Natural killer cell (primary cell): ENCODE data around the gene DUSP10. TPM values are rescaled to one million over a fixed set of nuclear protein-coding genes. Genes with fewer than 3 reads are reported as not detected.

Experiments used
- ATAC-seq, 3 donors: fragments of 150-1000 bp in 2 of 3; fragments of 200-7000 bp in 1 of 3; cut with Tn5 transposase; 1 replicate in 1 of 3; 2 replicates in 2 of 3; pipeline ENCODE4 v1.10.0; 2021; ENCODE audit warnings: mild to moderate bottlenecking in 2 of 3, moderate library complexity in 2 of 3
- DNase-seq, 2 donors: peaks; one replicate each; pipeline versions ENCODE4 v3.0.0 to v3.0.0-alpha.2; 2013 to 2021; ENCODE audit warnings: mixed read lengths in 1 of 2
- H3K27ac ChIP-seq: one replicate; pipeline ENCODE4 v1.5.1; 2013; ENCODE audit warnings: mild to moderate bottlenecking, low read length
- H3K27me3 ChIP-seq: one replicate; pipeline ENCODE4 v1.6.1; 2013; ENCODE audit warnings: low read length; ENCODE audit not compliant: control insufficient read depth, insufficient read depth
- H3K36me3 ChIP-seq: one replicate; pipeline ENCODE4 v1.6.1; 2013; ENCODE audit warnings: low read length; ENCODE audit not compliant: control insufficient read depth, insufficient read depth
- H3K4me1 ChIP-seq: one replicate; pipeline ENCODE4 v1.6.1; 2013; ENCODE audit warnings: low read length; ENCODE audit not compliant: control insufficient read depth, insufficient read depth
- H3K4me3 ChIP-seq: one replicate; pipeline ENCODE4 v1.5.1; 2013; ENCODE audit warnings: low read length
- H3K9me3 ChIP-seq: one replicate; pipeline ENCODE4 v1.6.1; 2013; ENCODE audit warnings: low read length; ENCODE audit not compliant: control insufficient read depth, insufficient read depth
- H3K27ac Mint-ChIP-seq, 2 donors: one replicate each; pipeline ENCODE4 v1.8.0; 2022; ENCODE audit warnings: mild to moderate bottlenecking in 2 of 2, mixed read lengths in 2 of 2, moderate library complexity in 1 of 2
- H3K27me3 Mint-ChIP-seq, 2 donors: one replicate each; pipeline ENCODE4 v1.8.0; 2022; ENCODE audit warnings: low read depth in 2 of 2, mixed read lengths in 2 of 2
- H3K36me3 Mint-ChIP-seq: one replicate; pipeline ENCODE4 v1.8.0; 2022; ENCODE audit warnings: mixed read lengths
- H3K4me1 Mint-ChIP-seq, 2 donors: one replicate each; pipeline ENCODE4 v1.8.0; 2022; ENCODE audit warnings: mixed read lengths in 2 of 2
- H3K4me3 Mint-ChIP-seq: one replicate; pipeline ENCODE4 v1.8.0; 2022; ENCODE audit warnings: mild to moderate bottlenecking, moderate library complexity, mixed read lengths
- H3K9me3 Mint-ChIP-seq, 2 donors: one replicate each; pipeline ENCODE4 v1.8.0; 2022; ENCODE audit warnings: mixed read lengths in 2 of 2
- WGBS: methylation state at CpG from one replicate; pipeline ENCODE4 v1.1.7; 2013; ENCODE audit warnings: missing lambda C conversion rate; ENCODE audit not compliant: insufficient coverage; 5-methylcytosine and 5-hydroxymethylcytosine counted together
- intact Hi-C: fragments of 100-400 bp; cut with micrococcal nuclease; formaldehyde crosslinking; loops from one replicate; pipeline ENCODE4 v1.14.2; 2022
- total RNA-seq, 4 donors: library from RNA; stranded (reverse); fragments of 120-200 nt in 1 of 4; gene quantifications; one replicate each; pipeline versions ENCODE4 v1.2.3 to v1.2.4, GENCODE V29; 2013 to 2022
- TF ChIP-seq, protein P1 (sequence below): fragments of 200-600 bp; IDR thresholded peaks from one replicate; pipeline ENCODE4 v1.8.0; 2022; ENCODE audit warnings: antibody characterized with exemption

Gene DUSP10
- total RNA-seq, 3 donors from 2014 or later (not counting 1 experiment from before 2014, with no cell fraction given) = 109 to 231 (median 210) TPM

DNA sequence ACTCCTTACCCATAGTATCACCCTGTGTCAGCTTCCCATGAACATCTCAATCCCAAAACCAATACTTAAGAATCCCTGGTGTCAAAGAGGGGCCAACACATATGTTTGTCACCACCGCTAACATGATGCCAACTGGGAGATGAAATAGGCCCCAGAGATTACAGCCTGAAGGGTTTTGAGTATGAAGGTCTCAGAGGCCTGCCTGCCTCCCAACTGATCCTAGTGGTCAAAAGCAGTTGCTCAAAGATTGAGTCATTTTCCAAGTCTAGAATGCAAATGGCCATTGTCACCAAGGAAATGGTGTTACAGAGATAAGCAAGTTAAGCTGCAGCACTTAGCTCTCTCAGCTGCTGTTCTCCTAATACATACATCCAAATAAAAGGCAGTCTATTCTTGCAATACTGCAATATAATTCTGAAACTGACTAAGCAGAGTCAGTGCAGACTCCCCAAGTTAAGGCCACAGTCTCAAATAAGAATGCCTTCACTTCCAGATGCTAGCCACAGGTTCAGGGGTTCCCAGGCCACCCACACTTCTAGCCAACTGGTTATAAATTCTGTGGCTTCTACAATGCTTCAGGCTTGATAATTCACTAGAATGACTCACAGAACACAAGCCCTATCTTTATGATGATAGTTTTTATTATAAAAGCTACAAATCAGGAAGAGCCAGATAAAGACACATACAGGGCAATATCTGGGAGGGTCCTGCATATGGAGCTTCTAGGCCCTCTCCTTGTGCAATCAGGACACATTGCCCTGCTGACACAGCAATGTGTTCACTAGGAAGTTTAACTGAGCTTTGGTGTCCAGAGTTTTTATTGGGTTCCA lies 18.7 kb downstream of the DUSP10 start:
- H3K4me3 Mint-ChIP-seq = peak overlapping the region; percentile 43
- H3K27me3 ChIP-seq = no peaks in the 10 kb centered on the region
- H3K4me1 Mint-ChIP-seq = peaks cover 94 to 98% of the 10 kb centered on the region in 2 donors
- WGBS = 95% methylated on average over 1 of the region's 1 CpG
- DNase-seq (no peak), ATAC-seq (peak in 2 of 3 donors; percentile 14 to 25)
- intact Hi-C loops = no loop called here
- H3K27me3 Mint-ChIP-seq = no peaks in the 10 kb centered on the region
- H3K4me3 ChIP-seq = no peak overlapping the region
- H3K27ac Mint-ChIP-seq = peak overlapping the region; percentile 67 to 88
- H3K36me3 Mint-ChIP-seq = no peaks in the 10 kb centered on the region
- H3K9me3 Mint-ChIP-seq = peaks cover 0 to 4% of the 10 kb centered on the region in 2 donors
- peaks cover 7% of the 10 kb centered on the region for H3K36me3 ChIP-seq
- H3K4me1 ChIP-seq = peaks cover 47% of the 10 kb centered on the region
- H3K9me3 ChIP-seq = peaks cover 8% of the 10 kb centered on the region
- H3K27ac ChIP-seq = no peak overlapping the region
- TF ChIP-seq, protein P1, sequence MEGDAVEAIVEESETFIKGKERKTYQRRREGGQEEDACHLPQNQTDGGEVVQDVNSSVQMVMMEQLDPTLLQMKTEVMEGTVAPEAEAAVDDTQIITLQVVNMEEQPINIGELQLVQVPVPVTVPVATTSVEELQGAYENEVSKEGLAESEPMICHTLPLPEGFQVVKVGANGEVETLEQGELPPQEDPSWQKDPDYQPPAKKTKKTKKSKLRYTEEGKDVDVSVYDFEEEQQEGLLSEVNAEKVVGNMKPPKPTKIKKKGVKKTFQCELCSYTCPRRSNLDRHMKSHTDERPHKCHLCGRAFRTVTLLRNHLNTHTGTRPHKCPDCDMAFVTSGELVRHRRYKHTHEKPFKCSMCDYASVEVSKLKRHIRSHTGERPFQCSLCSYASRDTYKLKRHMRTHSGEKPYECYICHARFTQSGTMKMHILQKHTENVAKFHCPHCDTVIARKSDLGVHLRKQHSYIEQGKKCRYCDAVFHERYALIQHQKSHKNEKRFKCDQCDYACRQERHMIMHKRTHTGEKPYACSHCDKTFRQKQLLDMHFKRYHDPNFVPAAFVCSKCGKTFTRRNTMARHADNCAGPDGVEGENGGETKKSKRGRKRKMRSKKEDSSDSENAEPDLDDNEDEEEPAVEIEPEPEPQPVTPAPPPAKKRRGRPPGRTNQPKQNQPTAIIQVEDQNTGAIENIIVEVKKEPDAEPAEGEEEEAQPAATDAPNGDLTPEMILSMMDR = no peak

DNA sequence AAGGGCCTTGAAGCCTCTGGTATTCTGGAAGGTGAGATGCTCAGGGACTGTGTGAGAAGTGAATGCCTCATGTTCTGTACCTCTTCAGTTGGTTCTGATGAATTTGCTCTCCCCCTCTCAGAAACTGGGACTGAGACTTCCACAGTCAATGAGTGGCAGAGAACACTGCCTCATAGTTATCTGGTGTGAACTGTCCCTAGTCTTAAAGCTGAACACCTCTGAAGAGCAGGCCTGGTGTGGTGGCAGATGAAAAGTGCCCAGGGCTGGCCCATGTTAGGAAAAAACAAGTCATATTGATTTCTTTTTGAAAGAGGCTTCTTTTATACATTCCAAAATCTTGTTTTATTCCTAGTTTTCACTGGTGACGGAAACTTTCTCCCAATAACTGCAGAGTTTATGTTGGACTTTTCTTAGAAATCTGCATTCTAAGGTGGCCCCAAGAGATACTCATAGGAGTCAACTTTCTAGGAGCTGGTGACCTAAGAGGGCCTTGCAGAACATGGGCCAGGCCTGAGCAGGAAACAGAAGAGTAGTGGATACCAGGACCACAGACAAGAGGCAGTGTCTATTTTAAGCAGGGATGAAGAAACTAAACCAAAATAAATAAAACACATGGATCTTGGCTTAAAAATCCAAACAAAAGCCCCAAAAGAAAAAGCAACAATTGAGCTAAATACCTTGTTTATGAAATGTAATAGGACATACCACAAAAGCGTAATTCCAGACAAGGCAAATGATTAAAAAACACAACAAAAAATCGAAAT lies 19.5 kb downstream of the DUSP10 start:
- TF ChIP-seq, protein P1 = no peak
- H3K4me1 ChIP-seq = peaks cover 39% of the 10 kb centered on the region
- Mint-ChIP-seq H3K4me1 (peaks cover 90 to 92% of the 10 kb centered on the region in 2 donors), H3K36me3 (no peaks in the 10 kb centered on the region), H3K27ac (peak overlapping the region; percentile 67 to 88), H3K27me3 (no peaks in the 10 kb centered on the region), H3K4me3 (peak overlapping the region; percentile 29), H3K9me3 (peaks cover 0 to 4% of the 10 kb centered on the region in 2 donors)
- peaks cover 7% of the 10 kb centered on the region for H3K36me3 ChIP-seq
- intact Hi-C loops = loop anchor here (1.0 kb wide), 1 partner anchor 9 kb away; no protein-coding TSS in a partner anchor
- H3K4me3 ChIP-seq = no peak overlapping the region
- no peaks in the 10 kb centered on the region for H3K27me3 ChIP-seq
- H3K9me3 ChIP-seq = peaks cover 8% of the 10 kb centered on the region
- no peak for ATAC-seq
- WGBS = 83% methylated on average over 3 of the region's 3 CpGs
- no peak overlapping the region for H3K27ac ChIP-seq
- DNase-seq = no peak

DNA sequence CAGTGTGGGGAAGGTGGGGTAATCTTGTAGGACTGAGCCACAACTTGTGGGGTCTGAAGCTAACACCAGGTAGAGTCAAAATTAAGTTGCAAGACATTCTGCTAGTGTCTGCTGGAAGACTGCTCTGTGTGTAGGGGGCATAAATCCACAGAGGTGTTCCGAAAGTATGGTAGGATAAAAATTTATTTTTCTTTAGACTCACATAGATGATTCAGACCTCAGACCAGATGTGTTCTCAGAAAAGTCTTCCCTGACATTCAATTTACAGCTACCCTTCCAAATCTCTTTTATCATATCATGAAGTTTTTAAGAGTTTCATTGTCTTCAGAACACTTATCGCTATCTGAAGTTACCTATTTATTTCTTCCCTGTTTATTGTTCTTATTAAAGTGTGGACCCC lies 21.3 kb downstream of the DUSP10 start:
- Mint-ChIP-seq H3K27ac (peak overlapping the region in 1 of 2 donors; percentile 88), H3K36me3 (no peaks in the 10 kb centered on the region), H3K4me3 (peak overlapping the region; percentile 4), H3K9me3 (peaks cover 0 to 4% of the 10 kb centered on the region in 2 donors), H3K27me3 (no peaks in the 10 kb centered on the region), H3K4me1 (peaks cover 90 to 91% of the 10 kb centered on the region in 2 donors)
- intact Hi-C loops = no loop called here
- Histone ChIP-seq H3K9me3 (peaks cover 8% of the 10 kb centered on the region), H3K4me1 (peaks cover 49% of the 10 kb centered on the region), H3K4me3 (no peak overlapping the region), H3K36me3 (peaks cover 7% of the 10 kb centered on the region), H3K27ac (no peak overlapping the region), H3K27me3 (no peaks in the 10 kb centered on the region)
- DNase-seq (no peak), ATAC-seq (no peak)
- no CpG with 5 or more reads among the region's 2 CpGs for WGBS
- TF ChIP-seq, protein P1 = no peak
